ENCODE measurements around the gene ITGA6.

The ITGA6 gene

GRCh38 chr2:172427256-172427989 is at the start of gene ITGA6:
TSS of gene ITGA6 (plus strand) at chr2:172427586.
- peak within 1 kb of the TSS; percentile 59 to 78 (median 72) for H3K9ac ChIP-seq
- H3K9me3 ChIP-seq (replicated peaks in 1 of 11) = no peaks in the 10 kb centered on the region
- H3K27ac ChIP-seq = peak within 1 kb of the TSS in 8 of 11 experiments; percentile 37 to 53 (median 46); a peak in 11 of 22 replicates
- no peak for TF ChIP-seq Cebpa-rat (IDR thresholded peaks at IDR 0.05)
- no peaks in the 10 kb centered on the region for H3K36me3 ChIP-seq
- peaks cover 11 to 55% (median 30%) of the 10 kb centered on the region in 11 experiments; a peak in 18 of 22 replicates for H3K27me3 ChIP-seq
- peak within 1 kb of the TSS; percentile 96 to 100 (median 98) for H3K4me2 ChIP-seq
- peak within 1 kb of the TSS; percentile 70 to 84 (median 79) for H3K4me3 ChIP-seq
- H3K4me1 ChIP-seq = peaks cover 33 to 43% (median 38%) of the 10 kb centered on the region in 10 experiments
- peaks cover 0 to 22% (median 11%) of the 10 kb centered on the region in 11 experiments; a peak in 6 of 22 replicates for H4K20me1 ChIP-seq

GRCh38 chr2:172380436-172381274 is 46.7 kb upstream of the ITGA6 start:
- peak overlapping the region in 2 of 11 experiments; percentile 30 to 36; a peak in 2 of 22 replicates for H3K9ac ChIP-seq
- no peaks in the 10 kb centered on the region for H4K20me1 ChIP-seq
- peaks cover 16 to 27% (median 21%) of the 10 kb centered on the region in 11 experiments for H3K9me3 ChIP-seq (replicated peaks in 1 of 11)
- H3K4me1 ChIP-seq = peaks cover 37 to 74% (median 62%) of the 10 kb centered on the region in 10 experiments
- peak overlapping the region in 7 of 11 experiments; percentile 32 to 68 (median 47); a peak in 13 of 22 replicates for H3K27ac ChIP-seq
- H3K4me2 ChIP-seq = peak overlapping the region; percentile 3 to 74 (median 69); a peak in 21 of 22 replicates
- H3K36me3 ChIP-seq = peaks cover 0 to 7% (median 0%) of the 10 kb centered on the region in 11 experiments; a peak in 1 of 22 replicates
- H3K4me3 ChIP-seq = no peak overlapping the region
- H3K27me3 ChIP-seq = no peaks in the 10 kb centered on the region
- peak in 3 of 11 experiments; percentile 10 to 40 (median 40); a peak in 3 of 22 replicates for TF ChIP-seq Cebpa-rat (IDR thresholded peaks at IDR 0.05)

- H3K4me2 ChIP-seq = peak overlapping the region; percentile 3 to 74 (median 69); a peak in 18 of 22 replicates
- peaks cover 0 to 7% (median 0%) of the 10 kb centered on the region in 11 experiments; a peak in 1 of 22 replicates for H3K36me3 ChIP-seq
- H3K9me3 ChIP-seq (replicated peaks in 1 of 11) = peaks cover 16 to 28% (median 21%) of the 10 kb centered on the region in 11 experiments
- TF ChIP-seq Cebpa-rat (IDR thresholded peaks at IDR 0.05) = no peak
- no peaks in the 10 kb centered on the region for H3K27me3 ChIP-seq
- H3K9ac ChIP-seq = no peak overlapping the region
- peaks cover 32 to 66% (median 58%) of the 10 kb centered on the region in 10 experiments for H3K4me1 ChIP-seq
- no peaks in the 10 kb centered on the region for H4K20me1 ChIP-seq
- peak overlapping the region in 5 of 11 experiments; percentile 32 to 68 (median 41); a peak in 6 of 22 replicates for H3K27ac ChIP-seq
- no peak overlapping the region for H3K4me3 ChIP-seq
Observed at GRCh38 chr2:172381275-172382027, 45.9 kb upstream of the ITGA6 start.

- Histone ChIP-seq H3K9ac (no peak overlapping the region), H3K4me3 (no peak overlapping the region), H3K4me2 (no peak overlapping the region), H3K27me3 (no peaks in the 10 kb centered on the region), H3K36me3 (no peaks in the 10 kb centered on the region), H3K4me1 (peaks cover 11 to 39% (median 32%) of the 10 kb centered on the region in 10 experiments), H4K20me1 (no peaks in the 10 kb centered on the region), H3K9me3 (replicated peaks in 1 of 11) (peaks cover 0 to 13% (median 0%) of the 10 kb centered on the region in 11 experiments; a peak in 4 of 22 replicates), H3K27ac (no peak overlapping the region)
- no peak for TF ChIP-seq Cebpa-rat (IDR thresholded peaks at IDR 0.05)
Observed at GRCh38 chr2:172387361-172387760, 40.0 kb upstream of the ITGA6 start.

GRCh38 chr2:172389685-172390339 is 37.6 kb upstream of the ITGA6 start:
- peaks cover 36 to 55% (median 49%) of the 10 kb centered on the region in 10 experiments for H3K4me1 ChIP-seq
- no peak overlapping the region for H3K9ac ChIP-seq
- no peak overlapping the region for H3K4me3 ChIP-seq
- H3K27me3 ChIP-seq = no peaks in the 10 kb centered on the region
- no peaks in the 10 kb centered on the region for H3K36me3 ChIP-seq
- H4K20me1 ChIP-seq = no peaks in the 10 kb centered on the region
- peak overlapping the region; percentile 18 to 63 (median 40) for H3K4me2 ChIP-seq
- 0 out of 22 replicates have a peak overlapping the region, but pooled peaks of 1 of the 11 experiments have one; percentile 13 for H3K27ac ChIP-seq
- no peak for TF ChIP-seq Cebpa-rat (IDR thresholded peaks at IDR 0.05)
- peaks cover 0 to 13% (median 0%) of the 10 kb centered on the region in 11 experiments; a peak in 5 of 22 replicates for H3K9me3 ChIP-seq (replicated peaks in 1 of 11)

- peaks cover 54 to 78% (median 71%) of the 10 kb centered on the region in 10 experiments for H3K4me1 ChIP-seq
- H3K36me3 ChIP-seq = no peaks in the 10 kb centered on the region
- peaks cover 0 to 13% (median 0%) of the 10 kb centered on the region in 11 experiments; a peak in 4 of 22 replicates for H3K9me3 ChIP-seq (replicated peaks in 1 of 11)
- TF ChIP-seq Cebpa-rat (IDR thresholded peaks at IDR 0.05) = no peak
- H4K20me1 ChIP-seq = no peaks in the 10 kb centered on the region
- no peak overlapping the region for H3K4me3 ChIP-seq
- peak overlapping the region; percentile 27 to 68 (median 61); a peak in 21 of 22 replicates for H3K27ac ChIP-seq
- no peaks in the 10 kb centered on the region for H3K27me3 ChIP-seq
- peak overlapping the region in 3 of 11 experiments; percentile 6 to 43 (median 11); a peak in 3 of 22 replicates for H3K9ac ChIP-seq
- H3K4me2 ChIP-seq = peak overlapping the region; percentile 61 to 86 (median 75)
Observed at GRCh38 chr2:172394002-172394401, 33.4 kb upstream of the ITGA6 start.

- Histone ChIP-seq H3K4me1 (peaks cover 43 to 66% (median 59%) of the 10 kb centered on the region in 10 experiments), H3K9ac (peak overlapping the region in 1 of 11 experiments; percentile 9; a peak in 3 of 22 replicates), H3K4me3 (no peak overlapping the region), H3K27ac (peak overlapping the region in 8 of 11 experiments; percentile 12 to 73 (median 52); a peak in 15 of 22 replicates), H3K36me3 (no peaks in the 10 kb centered on the region), H3K4me2 (peak overlapping the region; percentile 50 to 85 (median 75)), H3K9me3 (replicated peaks in 1 of 11) (peaks cover 0 to 13% (median 0%) of the 10 kb centered on the region in 11 experiments; a peak in 4 of 22 replicates), H4K20me1 (no peaks in the 10 kb centered on the region), H3K27me3 (no peaks in the 10 kb centered on the region)
- no peak for TF ChIP-seq Cebpa-rat (IDR thresholded peaks at IDR 0.05)
Observed at GRCh38 chr2:172395503-172395902, 31.9 kb upstream of the ITGA6 start.
